Fibroblast of lung (primary cell): ENCODE measurements around the gene PIR. TPM values are rescaled to one million over a fixed set of nuclear protein-coding genes. Genes with fewer than 3 reads are reported as not detected.
A peak's percentile ranks its signal among the peaks of the same experiment; 100 is the strongest.

Experiments
- DNase-seq, 2 donors: peaks; one replicate each; pipeline versions ENCODE4 v3.0.0 to v3.0.0-alpha.2; 2010; ENCODE audit warnings: low read depth in 2 of 2
- H2AFZ ChIP-seq: 2 replicates; pipeline ENCODE4 v1.5.1; 2012; ENCODE audit warnings: low read length, control low read depth, inconsistent platforms
- H3K27ac ChIP-seq: 2 replicates; pipeline ENCODE4 v1.5.1; 2011; ENCODE audit warnings: low read length, control low read depth; ENCODE audit not compliant: insufficient read depth
- H3K27me3 ChIP-seq: 2 replicates; pipeline ENCODE4 v1.5.1; 2011; ENCODE audit warnings: mild to moderate bottlenecking, low read length; ENCODE audit not compliant: control insufficient read depth, insufficient read depth
- H3K36me3 ChIP-seq: 2 replicates; pipeline ENCODE4 v1.5.1; 2011; ENCODE audit warnings: low read length; ENCODE audit not compliant: control insufficient read depth, insufficient read depth
- H3K4me1 ChIP-seq: 2 replicates; pipeline ENCODE4 v1.5.1; 2011; ENCODE audit warnings: low read length; ENCODE audit not compliant: control insufficient read depth, insufficient read depth; ENCODE audit errors: extremely low read depth
- H3K4me2 ChIP-seq: 2 replicates; pipeline ENCODE4 v1.5.1; 2011; ENCODE audit warnings: low read length, control low read depth; ENCODE audit not compliant: insufficient read depth; ENCODE audit errors: extremely low read depth
- H3K4me3 ChIP-seq, 4 experiments: fragments of 200-600 bp in 1 of 4; sonication (generic) in 1 of 4; replicated peaks in 1 of 4; 2 replicates each; pipeline ENCODE4 v1.5.1; 2011 to 2016; ENCODE audit warnings: low read length in 4 of 4, low read depth in 3 of 4, mild to moderate bottlenecking in 3 of 4, control low read depth in 2 of 4, inconsistent platforms in 1 of 4, mixed read lengths in 1 of 4; ENCODE audit not compliant: insufficient read depth in 1 of 4; ENCODE audit errors: control extremely low read depth in 1 of 4
- H3K79me2 ChIP-seq: 2 replicates; pipeline ENCODE4 v1.5.1; 2012; ENCODE audit warnings: mild to moderate bottlenecking, low read length, inconsistent platforms; ENCODE audit not compliant: control insufficient read depth, insufficient read depth
- H3K9ac ChIP-seq: 2 replicates; pipeline ENCODE4 v1.5.1; 2011; ENCODE audit warnings: mild to moderate bottlenecking, low read length, control low read depth; ENCODE audit not compliant: insufficient read depth
- H3K9me3 ChIP-seq: 2 replicates; pipeline ENCODE4 v1.5.1; 2012; ENCODE audit warnings: low read depth, low read length; ENCODE audit not compliant: control insufficient read depth, insufficient read depth
- H4K20me1 ChIP-seq: 2 replicates; pipeline ENCODE4 v1.5.1; 2011; ENCODE audit warnings: low read length; ENCODE audit not compliant: control insufficient read depth, insufficient read depth; ENCODE audit errors: extremely low read depth
- EZH2 ChIP-seq: IDR thresholded peaks from 2 replicates; pipeline ENCODE4 v1.5.1; 2012; ENCODE audit warnings: low read length, control low read depth, mild to moderate bottlenecking; ENCODE audit errors: missing control alignments
- polyA plus RNA-seq, 2 donors: library from polyadenylated mRNA; depleted of rRNA in 1 of 2; stranded (reverse) in 1 of 2; unstranded in 1 of 2; fragments of >200 nt; gene quantifications; 2 replicates each; pipeline ENCODE4 v1.2.1, GENCODE V29; 2011 to 2012; ENCODE audit warnings: missing spikeins in 1 of 2
- total RNA-seq: library from RNA; depleted of rRNA; stranded (reverse); fragments of >200 nt; gene quantifications from 2 replicates; pipeline ENCODE4 v1.2.1, GENCODE V29; 2014
- TF ChIP-seq, protein P1 (sequence below), 2 donors: IDR thresholded peaks in 1 of 2; conservative IDR thresholded peaks in 1 of 2; 1 replicate in 1 of 2; 2 replicates in 1 of 2; pipeline ENCODE4 v1.5.1; 2011 to 2012; ENCODE audit warnings: low read length in 2 of 2, control low read depth in 1 of 2, inconsistent platforms in 1 of 2, low read depth in 1 of 2, mild to moderate bottlenecking in 1 of 2

The PIR gene
- total and polyA plus RNA-seq, 2 donors (not counting 1 experiment from before 2014, with no cell fraction given): 17.0 to 19.9 TPM

DNA sequence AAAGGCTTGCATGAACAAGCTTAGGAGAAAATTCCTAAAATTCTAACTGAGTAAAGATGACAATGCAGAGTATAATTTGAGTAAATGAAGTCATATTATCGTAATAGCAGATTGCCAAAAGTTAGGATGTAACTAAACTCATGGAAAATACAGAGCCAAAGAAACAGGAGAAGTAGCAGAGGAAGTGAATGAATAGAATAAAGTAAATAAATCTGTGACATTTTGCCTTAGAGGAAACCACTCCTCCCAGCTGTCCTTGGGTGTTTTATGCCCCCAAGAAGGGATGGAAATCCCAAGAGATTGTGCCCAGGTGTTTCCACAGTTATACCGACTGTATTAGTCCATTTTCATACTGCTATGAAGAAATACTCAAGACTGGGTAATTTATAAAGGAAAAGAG lies 5.6 kb upstream of the PIR start:
- Histone ChIP-seq H3K4me1 (no peaks in the 10 kb centered on the region), H3K36me3 (no peaks in the 10 kb centered on the region), H3K9me3 (no peaks in the 10 kb centered on the region), H3K4me2 (no peak overlapping the region), H4K20me1 (no peaks in the 10 kb centered on the region), H3K27me3 (no peaks in the 10 kb centered on the region), H3K4me3 (no peak overlapping the region), H3K9ac (no peak overlapping the region), H2AFZ (no peak overlapping the region), H3K27ac (no peak overlapping the region), H3K79me2 (no peaks in the 10 kb centered on the region)
- TF ChIP-seq EZH2: no peak
- DNase-seq: no peak

DNA sequence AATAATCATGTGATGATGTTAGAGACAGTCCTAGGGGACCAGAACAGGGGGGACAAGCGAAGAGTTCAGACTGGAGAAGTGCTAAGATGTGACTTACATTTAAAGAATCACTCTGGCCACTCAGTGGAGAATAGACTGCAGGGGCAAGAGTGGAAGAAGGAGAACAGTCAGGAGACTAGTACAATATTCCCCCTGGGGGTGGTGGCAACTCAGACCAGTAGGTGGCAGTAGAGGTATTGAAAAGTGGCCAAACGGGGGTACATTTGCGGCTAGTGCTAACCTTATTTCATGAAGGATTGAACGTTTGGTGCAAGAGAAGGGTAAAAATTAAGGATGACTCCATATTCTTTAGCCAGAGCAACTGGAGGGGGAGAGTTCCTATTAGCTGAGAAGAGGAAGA lies 4.7 kb upstream of the PIR start:
- Histone ChIP-seq H3K4me3 (no peak overlapping the region), H3K36me3 (no peaks in the 10 kb centered on the region), H3K9ac (no peak overlapping the region), H4K20me1 (no peaks in the 10 kb centered on the region), H3K27ac (no peak overlapping the region), H2AFZ (no peak overlapping the region), H3K27me3 (no peaks in the 10 kb centered on the region), H3K9me3 (no peaks in the 10 kb centered on the region), H3K4me2 (no peak overlapping the region), H3K4me1 (no peaks in the 10 kb centered on the region), H3K79me2 (no peaks in the 10 kb centered on the region)
- TF ChIP-seq EZH2: no peak
- TF ChIP-seq, protein P1, sequence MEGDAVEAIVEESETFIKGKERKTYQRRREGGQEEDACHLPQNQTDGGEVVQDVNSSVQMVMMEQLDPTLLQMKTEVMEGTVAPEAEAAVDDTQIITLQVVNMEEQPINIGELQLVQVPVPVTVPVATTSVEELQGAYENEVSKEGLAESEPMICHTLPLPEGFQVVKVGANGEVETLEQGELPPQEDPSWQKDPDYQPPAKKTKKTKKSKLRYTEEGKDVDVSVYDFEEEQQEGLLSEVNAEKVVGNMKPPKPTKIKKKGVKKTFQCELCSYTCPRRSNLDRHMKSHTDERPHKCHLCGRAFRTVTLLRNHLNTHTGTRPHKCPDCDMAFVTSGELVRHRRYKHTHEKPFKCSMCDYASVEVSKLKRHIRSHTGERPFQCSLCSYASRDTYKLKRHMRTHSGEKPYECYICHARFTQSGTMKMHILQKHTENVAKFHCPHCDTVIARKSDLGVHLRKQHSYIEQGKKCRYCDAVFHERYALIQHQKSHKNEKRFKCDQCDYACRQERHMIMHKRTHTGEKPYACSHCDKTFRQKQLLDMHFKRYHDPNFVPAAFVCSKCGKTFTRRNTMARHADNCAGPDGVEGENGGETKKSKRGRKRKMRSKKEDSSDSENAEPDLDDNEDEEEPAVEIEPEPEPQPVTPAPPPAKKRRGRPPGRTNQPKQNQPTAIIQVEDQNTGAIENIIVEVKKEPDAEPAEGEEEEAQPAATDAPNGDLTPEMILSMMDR (conservative IDR thresholded peaks at IDR 0.05 in 1 of 2, IDR thresholded peaks at IDR 0.05 in 1 of 2; ENCODE audit: low read depth in 1 of 2, low read length in 2 of 2): peak; percentile 47 to 62
- peak; percentile 18 to 31 for DNase-seq

DNA sequence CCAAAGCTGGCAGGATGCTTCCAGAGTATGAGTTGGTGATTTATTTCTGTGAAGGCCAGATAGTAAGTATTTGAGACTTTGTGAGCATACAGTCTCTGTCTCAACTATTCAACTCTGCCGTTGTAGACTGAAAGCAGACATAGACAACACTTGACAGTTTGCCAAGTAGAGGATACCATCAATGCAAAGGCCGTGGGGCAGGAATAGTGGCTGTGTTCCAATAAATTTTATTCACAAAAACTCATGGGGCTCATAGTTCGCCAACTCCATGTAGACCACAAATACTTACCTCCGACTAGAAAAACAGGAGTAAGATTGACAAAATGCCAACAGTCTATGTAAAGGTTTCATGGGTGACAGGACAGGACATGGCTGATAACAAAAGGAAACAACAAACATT lies 3.7 kb upstream of the PIR start:
- Histone ChIP-seq H3K27me3 (no peaks in the 10 kb centered on the region), H4K20me1 (no peaks in the 10 kb centered on the region), H3K9ac (no peak overlapping the region), H3K4me2 (no peak overlapping the region), H3K27ac (no peak overlapping the region), H3K9me3 (no peaks in the 10 kb centered on the region), H3K4me1 (no peaks in the 10 kb centered on the region), H3K36me3 (no peaks in the 10 kb centered on the region), H3K4me3 (no peak overlapping the region), H3K79me2 (no peaks in the 10 kb centered on the region), H2AFZ (no peak overlapping the region)
- no peak for TF ChIP-seq EZH2
- TF ChIP-seq, protein P1 (conservative IDR thresholded peaks at IDR 0.05 in 1 of 2, IDR thresholded peaks at IDR 0.05 in 1 of 2; ENCODE audit: low read depth in 1 of 2, low read length in 2 of 2): no peak
- no peak for DNase-seq
